ENCODE data around the gene METTL24. TPM values are rescaled to one million over a fixed set of nuclear protein-coding genes. Genes with fewer than 3 reads are reported as not detected.

The METTL24 gene, protein sequence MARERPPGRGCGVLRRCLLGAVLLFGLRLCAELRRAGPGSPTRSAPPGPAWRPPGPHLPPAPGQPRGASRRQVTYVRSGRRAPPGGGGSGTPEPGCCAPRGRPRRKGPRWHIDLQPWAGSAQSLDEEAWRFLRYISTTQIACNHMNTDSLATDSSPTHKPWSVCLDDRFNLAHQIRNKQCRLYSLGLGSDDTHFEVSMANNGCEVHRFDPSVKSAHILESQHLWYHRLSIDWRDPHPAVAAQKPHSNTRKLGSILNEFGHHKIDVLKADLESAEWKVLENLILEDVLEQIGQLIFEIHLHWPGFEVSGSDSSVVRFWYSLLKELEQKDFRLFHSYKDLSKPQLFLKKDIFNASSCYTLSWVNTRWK
- not detected in 2 replicates for total RNA-seq

GRCh38 chr6:110357664-110358552 lies at the start of gene METTL24:
Gene METTL24 (minus strand): TSS chr6:110358349. CDS start chr6:110358272, 77 bp downstream.

Other genes starting within 250 kb of the METTL24 start
- 15.2 and 37.9 TPM in 2 replicates for gene WASF1, start 178.7 kb downstream of the METTL24 start, total RNA-seq
- 19.0 and 24.3 TPM in 2 replicates for gene CDC40, start 177.9 kb downstream of the METTL24 start, total RNA-seq
- 0.16 TPM in 1 of 2 replicates, not detected in the other for gene DDO, start 57.2 kb upstream of the METTL24 start, total RNA-seq
- 1.9 TPM in 1 of 2 replicates, not detected in the other for gene SLC22A16, start 118.3 kb upstream of the METTL24 start, total RNA-seq